Esophagus (tissue), 2 donors: Measurements from ENCODE around the gene OPCML. TPM values are rescaled to one million over a fixed set of nuclear protein-coding genes. Genes with fewer than 3 reads are reported as not detected.

Experiments used
- H3K27ac ChIP-seq, 2 donors: one replicate each; pipeline ENCODE4 v1.5.1; 2013; ENCODE audit warnings: low read depth in 2 of 2, mild to moderate bottlenecking in 2 of 2, inconsistent platforms in 1 of 2, low read length in 1 of 2, moderate library complexity in 1 of 2
- H3K27me3 ChIP-seq, 2 donors: one replicate each; pipeline ENCODE4 v1.6.1; 2013; ENCODE audit warnings: low read length in 2 of 2, control low read depth in 1 of 2, mild to moderate bottlenecking in 1 of 2; ENCODE audit not compliant: insufficient read depth in 2 of 2, control insufficient read depth in 1 of 2
- H3K36me3 ChIP-seq, 2 donors: one replicate each; pipeline ENCODE4 v1.6.1; 2013; ENCODE audit warnings: low read length in 1 of 2; ENCODE audit not compliant: control insufficient read depth in 2 of 2, insufficient read depth in 2 of 2
- H3K4me1 ChIP-seq, 2 donors: one replicate each; pipeline ENCODE4 v1.6.1; 2013; ENCODE audit warnings: low read length in 1 of 2; ENCODE audit not compliant: control insufficient read depth in 2 of 2, insufficient read depth in 2 of 2
- H3K4me3 ChIP-seq, 2 donors: one replicate each; pipeline ENCODE4 v1.5.1; 2013; ENCODE audit warnings: low read length in 2 of 2, mild to moderate bottlenecking in 2 of 2, low read depth in 1 of 2, moderate library complexity in 1 of 2
- H3K9me3 ChIP-seq, 2 donors: one replicate each; pipeline ENCODE4 v1.6.1; 2013; ENCODE audit warnings: mild to moderate bottlenecking in 2 of 2, low read depth in 1 of 2, low read length in 1 of 2, moderate library complexity in 1 of 2; ENCODE audit not compliant: control insufficient read depth in 2 of 2, insufficient read depth in 1 of 2
- WGBS, 2 donors: extraction: QIAGEN DNeasy Blood & Tissue Kit; methylation state at CpG; one replicate each; pipeline ENCODE4 v1.1.7; 2013; 5-methylcytosine and 5-hydroxymethylcytosine counted together
- polyA plus RNA-seq, 2 donors: library from polyadenylated mRNA; stranded (reverse); fragments of 200-250 nt; gene quantifications; one replicate each; pipeline ENCODE4 v1.2.3, GENCODE V29; 2013
- donor health status: healthy with polysubstance abuse.
- donor health status: Bipolar disorder and iron deficiency.

The OPCML gene
- polyA plus RNA-seq, 2 donors = 0.04 to 0.05 TPM

- Histone ChIP-seq H3K27ac (no peak overlapping the region), H3K27me3 (no peaks in the 10 kb centered on the region), H3K4me1 (no peaks in the 10 kb centered on the region), H3K36me3 (no peaks in the 10 kb centered on the region), H3K9me3 (peaks cover 0 to 3% of the 10 kb centered on the region in 2 donors), H3K4me3 (no peak overlapping the region)
- 69 to 75% methylated on average over 5 of the region's 5 CpGs for WGBS, 2 donors
Observed at GRCh38 chr11:132721526-132721925, 810.8 kb downstream of the OPCML start.

GRCh38 chr11:132719684-132720083, 812.6 kb downstream of the OPCML start:
- Histone ChIP-seq H3K4me1 (no peaks in the 10 kb centered on the region), H3K9me3 (peaks cover 0 to 3% of the 10 kb centered on the region in 2 donors), H3K27me3 (no peaks in the 10 kb centered on the region), H3K27ac (no peak overlapping the region), H3K36me3 (no peaks in the 10 kb centered on the region), H3K4me3 (no peak overlapping the region)
- 69 to 77% methylated on average over 4 of the region's 4 CpGs for WGBS, 2 donors

- no peaks in the 10 kb centered on the region for H3K27me3 ChIP-seq
- H3K4me3 ChIP-seq = no peak overlapping the region
- H3K36me3 ChIP-seq = no peaks in the 10 kb centered on the region
- peaks cover 0 to 3% of the 10 kb centered on the region in 2 donors for H3K9me3 ChIP-seq
- no peaks in the 10 kb centered on the region for H3K4me1 ChIP-seq
- 59 to 61% methylated on average over 27 of the region's 27 CpGs for WGBS, 2 donors
- no peak overlapping the region for H3K27ac ChIP-seq
Observed at GRCh38 chr11:132718711-132719671, 813.3 kb downstream of the OPCML start.

- Histone ChIP-seq H3K9me3 (peaks cover 0 to 3% of the 10 kb centered on the region in 2 donors), H3K27ac (no peak overlapping the region), H3K4me1 (no peaks in the 10 kb centered on the region), H3K4me3 (no peak overlapping the region), H3K27me3 (no peaks in the 10 kb centered on the region), H3K36me3 (no peaks in the 10 kb centered on the region)
- WGBS, 2 donors = 81 to 83% methylated on average over 8 of the region's 8 CpGs
Observed at GRCh38 chr11:132717824-132718223, 814.5 kb downstream of the OPCML start.

- Histone ChIP-seq H3K4me1 (no peaks in the 10 kb centered on the region), H3K9me3 (peaks cover 0 to 3% of the 10 kb centered on the region in 2 donors), H3K27ac (no peak overlapping the region), H3K4me3 (no peak overlapping the region), H3K27me3 (no peaks in the 10 kb centered on the region), H3K36me3 (no peaks in the 10 kb centered on the region)
- WGBS, 2 donors = 73 to 75% methylated on average over 2 of the region's 2 CpGs
Observed at GRCh38 chr11:132716037-132716436, 816.3 kb downstream of the OPCML start.

- WGBS, 2 donors = 78 to 82% methylated on average over 4 of the region's 4 CpGs
- Histone ChIP-seq H3K27me3 (no peaks in the 10 kb centered on the region), H3K4me1 (no peaks in the 10 kb centered on the region)
Observed at GRCh38 chr11:132714859-132715440, 817.4 kb downstream of the OPCML start.

GRCh38 chr11:132712466-132712865, 819.8 kb downstream of the OPCML start:
- H3K4me1 ChIP-seq = no peaks in the 10 kb centered on the region
- H3K27me3 ChIP-seq = no peaks in the 10 kb centered on the region
- 74 to 83% methylated on average over 15 of the region's 15 CpGs for WGBS, 2 donors
- H3K4me3 ChIP-seq = no peak overlapping the region
- no peak overlapping the region for H3K27ac ChIP-seq
- no peaks in the 10 kb centered on the region for H3K36me3 ChIP-seq
- no peaks in the 10 kb centered on the region for H3K9me3 ChIP-seq

More at GRCh38 chr11:132714859-132715440, 817.4 kb downstream of the OPCML start:
- Histone ChIP-seq H3K27ac (no peak overlapping the region), H3K9me3 (peaks cover 0 to 3% of the 10 kb centered on the region in 2 donors), H3K4me3 (no peak overlapping the region), H3K36me3 (no peaks in the 10 kb centered on the region)

- Histone ChIP-seq H3K9me3 (peaks cover 4% of the 10 kb centered on the region in 2 donors), H3K27ac (no peak overlapping the region), H3K4me1 (no peaks in the 10 kb centered on the region), H3K4me3 (no peak overlapping the region), H3K27me3 (no peaks in the 10 kb centered on the region), H3K36me3 (no peaks in the 10 kb centered on the region)
- WGBS, 2 donors = 42 to 45% methylated on average over 5 of the region's 5 CpGs
Observed at GRCh38 chr11:132704781-132705375, 827.4 kb downstream of the OPCML start.

GRCh38 chr11:132692891-132693290, 839.4 kb downstream of the OPCML start:
- no peak overlapping the region for H3K4me3 ChIP-seq
- H3K27ac ChIP-seq = no peak overlapping the region
- WGBS, 2 donors = 29 to 40% methylated on average over 1 of the region's 1 CpG
- no peaks in the 10 kb centered on the region for H3K9me3 ChIP-seq
- H3K36me3 ChIP-seq = no peaks in the 10 kb centered on the region
- no peaks in the 10 kb centered on the region for H3K27me3 ChIP-seq
- no peaks in the 10 kb centered on the region for H3K4me1 ChIP-seq
